Measurements from ENCODE around the gene HIPK1.

GRCh38 chr1:113957984-113958383, 28.9 kb downstream of the HIPK1 start:
- no peak for TF ChIP-seq CTCF (IDR thresholded peaks at IDR 0.05; ENCODE audit: poor library complexity)
- TF ChIP-seq EZH2 (IDR thresholded peaks at IDR 0.05; ENCODE audit: borderline replicate concordance) = no peak

Data from hepatocyte (in vitro differentiated cells).